Hepatocyte (in vitro differentiated cells): ENCODE data around the gene ETS2. TPM values are rescaled to one million over a fixed set of nuclear protein-coding genes. Genes with fewer than 3 reads are reported as not detected.

Source experiments
- DNase-seq: peaks from one replicate; pipeline ENCODE4 v3.0.0-alpha.2; 2016; ENCODE audit warnings: low spot score
- H2AFZ ChIP-seq: fragments of 200-600 bp; sonication (generic); 2 replicates; pipeline ENCODE4 v1.6.0; 2016; ENCODE audit warnings: antibody characterized with exemption, mild to moderate bottlenecking
- H3K27ac ChIP-seq: fragments of 200-600 bp; sonication (generic); 2 replicates; pipeline ENCODE4 v1.5.1; 2016; ENCODE audit warnings: mild to moderate bottlenecking
- H3K27me3 ChIP-seq: fragments of 200-600 bp; sonication (generic); 2 replicates; pipeline ENCODE4 v1.6.1; 2016
- H3K36me3 ChIP-seq: fragments of 200-600 bp; sonication (generic); replicated peaks from 2 replicates; pipeline ENCODE4 v1.5.1; 2016; ENCODE audit warnings: low read depth; ENCODE audit not compliant: insufficient read depth
- H3K4me1 ChIP-seq: fragments of 200-600 bp; sonication (generic); 2 replicates; pipeline ENCODE4 v1.5.1; 2016; ENCODE audit warnings: mild to moderate bottlenecking, moderate library complexity; ENCODE audit not compliant: insufficient read depth
- H3K4me2 ChIP-seq: fragments of 200-600 bp; sonication (generic); 2 replicates; pipeline ENCODE4 v1.6.0; 2016
- H3K4me3 ChIP-seq: fragments of 200-600 bp; sonication (generic); 2 replicates; pipeline ENCODE4 v1.5.1; 2016; ENCODE audit warnings: mild to moderate bottlenecking
- H3K79me2 ChIP-seq: fragments of 200-600 bp; sonication (generic); 2 replicates; pipeline ENCODE4 v1.6.0; 2017; ENCODE audit warnings: mild to moderate bottlenecking
- H3K9me2 ChIP-seq: fragments of 200-600 bp; sonication (generic); replicated peaks from 2 replicates; pipeline ENCODE4 v1.6.0; 2017; ENCODE audit warnings: mild to moderate bottlenecking; ENCODE audit not compliant: insufficient read depth
- H3K9me3 ChIP-seq: fragments of 200-600 bp; sonication (generic); 2 replicates; pipeline ENCODE4 v1.5.1; 2016; ENCODE audit warnings: low read depth, mild to moderate bottlenecking
- H4K20me1 ChIP-seq: fragments of 200-600 bp; sonication (generic); 2 replicates; pipeline ENCODE4 v1.6.0; 2016; ENCODE audit warnings: mild to moderate bottlenecking; ENCODE audit not compliant: insufficient read depth, poor library complexity, severe bottlenecking
- EZH2 ChIP-seq: fragments of 200-600 bp; sonication (generic); IDR thresholded peaks from 2 replicates; pipeline ENCODE4 v1.6.1; 2016; ENCODE audit warnings: antibody characterized with exemption, mild to moderate bottlenecking, borderline replicate concordance
- EZH2phosphoT487 ChIP-seq: fragments of 200-600 bp; sonication (generic); IDR thresholded peaks from one replicate; pipeline ENCODE4 v1.6.1; 2018; ENCODE audit warnings: antibody characterized with exemption, mild to moderate bottlenecking, low read depth, moderate library complexity; ENCODE audit not compliant: unreplicated experiment, severe bottlenecking
- whole genome bisulfite sequencing: methylation state at CpG from one replicate; pipeline ENCODE4 v1.1.6; 2016; ENCODE audit warnings: low lambda C conversion rate; ENCODE audit errors: missing lambda C conversion rate; 5-methylcytosine and 5-hydroxymethylcytosine counted together
- polyA plus RNA-seq: library from polyadenylated mRNA; unstranded; fragments of >200 nt; fragmentation: Nextera tagmentation; extraction: Ambion mirVana; gene quantifications from 2 replicates; pipeline ENCODE4 v1.2.1, GENCODE V29; 2016
- total RNA-seq: library from RNA; depleted of rRNA; stranded (reverse); fragments of >200 nt; gene quantifications from 2 replicates; pipeline ENCODE4 v1.2.3, GENCODE V29; 2014
- TF ChIP-seq, protein P1 (sequence below): fragments of 200-600 bp; sonication (generic); IDR thresholded peaks from 2 replicates; pipeline ENCODE4 v1.5.1; 2016; ENCODE audit warnings: antibody characterized with exemption, mild to moderate bottlenecking; ENCODE audit not compliant: poor library complexity

ETS2 gene
- total and polyA plus RNA-seq, 2 experiments from 2014 or later: 95.1 to 106 TPM

DNA sequence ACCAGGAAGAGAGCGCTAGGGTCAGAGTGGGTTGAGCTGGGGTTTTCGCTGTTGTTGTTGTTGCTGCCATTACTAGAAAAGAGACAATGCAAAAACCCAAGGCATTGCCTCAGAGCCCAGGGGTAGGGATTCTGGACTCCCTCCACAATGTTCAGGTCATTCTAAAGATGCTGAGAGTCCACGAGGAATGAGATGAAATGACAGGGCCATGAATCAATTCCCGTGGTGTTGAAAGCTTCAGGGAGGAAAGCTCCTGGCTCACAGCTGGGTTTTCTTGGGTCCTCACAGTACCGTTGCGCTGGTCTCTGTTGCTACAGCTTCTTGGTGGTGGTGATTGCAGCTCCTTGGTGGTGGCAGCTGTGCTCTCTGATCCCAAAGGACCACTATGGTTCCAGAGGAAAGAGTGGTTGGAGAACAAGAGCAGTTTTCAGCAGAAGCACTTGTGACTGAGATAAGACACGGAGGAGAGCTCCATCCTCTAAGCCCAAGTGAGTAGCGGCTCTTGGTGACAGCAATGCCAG is 58.2 kb downstream of the ETS2 start:
- Histone ChIP-seq H3K79me2 (no peaks in the 10 kb centered on the region), H3K9me2 (no peaks in the 10 kb centered on the region), H3K4me1 (no peaks in the 10 kb centered on the region), H3K4me3 (no peak overlapping the region), H3K4me2 (no peak overlapping the region), H4K20me1 (no peaks in the 10 kb centered on the region), H2AFZ (no peak overlapping the region), H3K9me3 (no peaks in the 10 kb centered on the region), H3K36me3 (no peaks in the 10 kb centered on the region), H3K27ac (no peak overlapping the region), H3K27me3 (no peaks in the 10 kb centered on the region)
- WGBS: 90% methylated on average over 8 of the region's 8 CpGs
- TF ChIP-seq EZH2 (no peak), EZH2phosphoT487 (no peak)
- TF ChIP-seq, protein P1, sequence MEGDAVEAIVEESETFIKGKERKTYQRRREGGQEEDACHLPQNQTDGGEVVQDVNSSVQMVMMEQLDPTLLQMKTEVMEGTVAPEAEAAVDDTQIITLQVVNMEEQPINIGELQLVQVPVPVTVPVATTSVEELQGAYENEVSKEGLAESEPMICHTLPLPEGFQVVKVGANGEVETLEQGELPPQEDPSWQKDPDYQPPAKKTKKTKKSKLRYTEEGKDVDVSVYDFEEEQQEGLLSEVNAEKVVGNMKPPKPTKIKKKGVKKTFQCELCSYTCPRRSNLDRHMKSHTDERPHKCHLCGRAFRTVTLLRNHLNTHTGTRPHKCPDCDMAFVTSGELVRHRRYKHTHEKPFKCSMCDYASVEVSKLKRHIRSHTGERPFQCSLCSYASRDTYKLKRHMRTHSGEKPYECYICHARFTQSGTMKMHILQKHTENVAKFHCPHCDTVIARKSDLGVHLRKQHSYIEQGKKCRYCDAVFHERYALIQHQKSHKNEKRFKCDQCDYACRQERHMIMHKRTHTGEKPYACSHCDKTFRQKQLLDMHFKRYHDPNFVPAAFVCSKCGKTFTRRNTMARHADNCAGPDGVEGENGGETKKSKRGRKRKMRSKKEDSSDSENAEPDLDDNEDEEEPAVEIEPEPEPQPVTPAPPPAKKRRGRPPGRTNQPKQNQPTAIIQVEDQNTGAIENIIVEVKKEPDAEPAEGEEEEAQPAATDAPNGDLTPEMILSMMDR: no peak
- no peak for DNase-seq

DNA sequence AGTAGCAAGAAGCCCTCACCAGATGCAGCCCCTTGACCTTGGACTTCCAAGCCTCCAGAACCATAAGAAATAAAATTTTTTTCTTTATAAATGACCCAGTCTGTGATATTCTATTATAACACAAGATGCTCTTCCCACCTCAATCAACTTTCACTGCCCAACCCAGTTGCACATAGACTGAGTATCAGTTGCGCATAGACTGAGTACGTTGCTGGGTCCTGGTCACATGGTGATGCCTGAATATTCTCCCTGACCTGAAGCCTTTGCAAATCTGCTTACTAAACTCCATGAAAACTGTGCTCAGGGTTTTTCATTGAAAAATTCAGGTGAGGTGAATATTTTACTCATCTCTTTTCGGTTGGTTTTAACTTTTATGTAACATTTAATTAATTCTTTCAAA is 59.2 kb downstream of the ETS2 start:
- Histone ChIP-seq H2AFZ (no peak overlapping the region), H3K9me2 (no peaks in the 10 kb centered on the region), H3K27ac (no peak overlapping the region), H3K4me1 (no peaks in the 10 kb centered on the region), H3K36me3 (no peaks in the 10 kb centered on the region), H3K4me3 (no peak overlapping the region), H3K79me2 (no peaks in the 10 kb centered on the region), H3K27me3 (no peaks in the 10 kb centered on the region), H3K4me2 (no peak overlapping the region), H3K9me3 (no peaks in the 10 kb centered on the region), H4K20me1 (no peaks in the 10 kb centered on the region)
- WGBS: 52% methylated on average over 3 of the region's 3 CpGs
- no peak for DNase-seq
- TF ChIP-seq EZH2phosphoT487 (no peak), EZH2 (no peak)
- TF ChIP-seq, protein P1: no peak

DNA sequence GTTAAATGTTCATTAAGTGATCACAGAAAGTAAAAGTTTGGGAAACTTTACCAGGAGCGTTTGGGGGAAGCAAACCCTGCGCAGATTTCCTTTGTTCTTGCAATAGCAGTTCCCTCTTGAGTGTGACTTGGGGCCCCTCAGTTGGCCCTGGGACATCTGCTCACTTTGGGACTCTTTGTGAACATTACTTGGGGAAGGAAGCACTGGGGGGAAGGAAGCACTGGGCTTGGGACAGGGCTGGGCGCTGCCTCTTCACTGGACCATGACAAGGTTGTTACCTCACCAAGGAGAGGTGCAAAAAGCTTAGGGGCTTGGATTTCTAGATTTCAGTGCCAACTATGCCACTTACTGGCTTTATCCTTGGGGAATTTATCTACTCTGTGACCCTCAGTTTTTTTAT is 63.5 kb downstream of the ETS2 start:
- Histone ChIP-seq H3K79me2 (no peaks in the 10 kb centered on the region), H2AFZ (no peak overlapping the region), H3K9me2 (no peaks in the 10 kb centered on the region), H3K36me3 (no peaks in the 10 kb centered on the region), H3K4me3 (no peak overlapping the region), H3K4me2 (no peak overlapping the region), H3K4me1 (no peaks in the 10 kb centered on the region), H3K27me3 (no peaks in the 10 kb centered on the region), H3K27ac (no peak overlapping the region), H4K20me1 (no peaks in the 10 kb centered on the region), H3K9me3 (no peaks in the 10 kb centered on the region)
- 97% methylated on average over 3 of the region's 3 CpGs for WGBS
- no peak for DNase-seq
- TF ChIP-seq, protein P1: no peak
- TF ChIP-seq EZH2phosphoT487: no peak
- TF ChIP-seq EZH2: no peak

DNA sequence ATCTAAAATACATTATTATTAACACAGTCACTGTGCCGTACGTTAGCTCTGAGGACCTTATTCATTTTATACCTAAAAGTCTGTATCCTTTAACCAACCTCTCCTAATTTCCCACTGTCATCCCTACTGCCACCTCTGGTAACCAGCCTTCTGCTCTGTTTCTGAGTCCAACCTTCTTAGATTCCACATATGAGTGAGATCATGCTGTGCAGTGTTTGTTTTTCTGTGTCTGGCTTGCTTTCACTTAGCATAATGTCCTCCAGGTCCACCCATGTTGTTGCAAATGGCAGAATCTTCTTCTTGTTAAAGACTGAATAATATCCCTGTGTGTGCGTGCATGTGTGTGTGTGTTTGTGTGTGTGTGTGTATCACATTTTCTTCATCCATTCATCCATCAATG is 64.2 kb downstream of the ETS2 start:
- H3K27ac ChIP-seq: no peak overlapping the region
- 91% methylated on average over 3 of the region's 3 CpGs for WGBS
- H3K4me2 ChIP-seq: no peak overlapping the region
- H3K9me3 ChIP-seq: no peaks in the 10 kb centered on the region
- no peak overlapping the region for H2AFZ ChIP-seq
- no peaks in the 10 kb centered on the region for H3K27me3 ChIP-seq
- H3K36me3 ChIP-seq: no peaks in the 10 kb centered on the region
- no peaks in the 10 kb centered on the region for H4K20me1 ChIP-seq
- H3K4me3 ChIP-seq: no peak overlapping the region
- no peaks in the 10 kb centered on the region for H3K9me2 ChIP-seq
- peak; percentile 17 for DNase-seq
- TF ChIP-seq EZH2: no peak
- TF ChIP-seq, protein P1: peak; percentile 14
- H3K4me1 ChIP-seq: no peaks in the 10 kb centered on the region
- H3K79me2 ChIP-seq: no peaks in the 10 kb centered on the region
